Ishikawa (cell line): Measurements from ENCODE around the gene C9orf43.

Source experiments
- CEBPB ChIP-seq: IDR thresholded peaks from 2 replicates; pipeline ENCODE4 v1.6.1; 2012
- CREB1 ChIP-seq: IDR thresholded peaks from 2 replicates; pipeline ENCODE4 v1.6.1; 2012; ENCODE audit warnings: low read depth
- EGR1 ChIP-seq: IDR thresholded peaks from 2 replicates; pipeline ENCODE4 v1.6.1; 2012
- EP300 ChIP-seq: IDR thresholded peaks from 2 replicates; pipeline ENCODE4 v1.6.1; 2012; ENCODE audit warnings: borderline replicate concordance
- FOXM1 ChIP-seq: IDR thresholded peaks from 2 replicates; pipeline ENCODE4 v1.6.1; 2012; ENCODE audit warnings: low read depth, borderline replicate concordance
- MAX ChIP-seq: IDR thresholded peaks from 2 replicates; pipeline ENCODE4 v1.6.1; 2012
- NFIC ChIP-seq: IDR thresholded peaks from 2 replicates; pipeline ENCODE4 v1.6.1; 2012
- RAD21 ChIP-seq: IDR thresholded peaks from 2 replicates; pipeline ENCODE4 v1.6.1; 2012; ENCODE audit warnings: low read depth
- REST ChIP-seq: IDR thresholded peaks from 2 replicates; pipeline ENCODE4 v1.6.1; 2012; ENCODE audit warnings: low read depth, mild to moderate bottlenecking
- TAF1 ChIP-seq: IDR thresholded peaks from 2 replicates; pipeline ENCODE4 v1.6.1; 2012; ENCODE audit warnings: low read depth, mild to moderate bottlenecking
- TCF12 ChIP-seq: IDR thresholded peaks from 2 replicates; pipeline ENCODE4 v1.6.1; 2012; ENCODE audit warnings: low read depth
- TEAD4 ChIP-seq: IDR thresholded peaks from 2 replicates; pipeline ENCODE4 v1.6.1; 2012
- USF1 ChIP-seq: IDR thresholded peaks from 2 replicates; pipeline ENCODE4 v1.6.1; 2012
- YY1 ChIP-seq: IDR thresholded peaks from 2 replicates; pipeline ENCODE4 v1.6.1; 2012; ENCODE audit warnings: low read depth
- ZBTB7A ChIP-seq: IDR thresholded peaks from 2 replicates; pipeline ENCODE4 v1.6.1; 2012; ENCODE audit warnings: low read depth

Gene C9orf43

GRCh38 chr9:113398796-113399195 lies 11.8 kb upstream of the C9orf43 start:
- TF ChIP-seq EGR1 (no peak), MAX (no peak), CEBPB (no peak), CREB1 (no peak), YY1 (no peak), RAD21 (no peak), TAF1 (no peak), TCF12 (no peak), ZBTB7A (no peak), TEAD4 (no peak)

GRCh38 chr9:113399646-113400200 lies 10.8 kb upstream of the C9orf43 start:
- TF ChIP-seq EP300 (no peak), REST (no peak), FOXM1 (no peak), USF1 (no peak), NFIC (no peak), TCF12 (no peak), ZBTB7A (no peak), YY1 (no peak), EGR1 (no peak), TAF1 (no peak), CEBPB (no peak), RAD21 (no peak), TEAD4 (no peak), CREB1 (no peak), MAX (no peak)

GRCh38 chr9:113401027-113401792 lies 9.3 kb upstream of the C9orf43 start, which contains the start of gene ALAD:
Gene ALAD, minus strand, starts transcription at chr9:113401284. Its CDS starts 7,725 bp downstream, at chr9:113393559.
- no peak for TF ChIP-seq REST
- peak; percentile 29; the same call in 1 of the 2 replicates for TF ChIP-seq CREB1
- peak; percentile 30 for TF ChIP-seq EGR1
- peak; percentile 26; the same call in 1 of the 2 replicates for TF ChIP-seq TCF12
- peak; percentile 71 for TF ChIP-seq TAF1
- TF ChIP-seq MAX: peak; percentile 64; the same call in 1 of the 2 replicates
- TF ChIP-seq RAD21: peak; percentile 61
- TF ChIP-seq CEBPB: no peak

- TF ChIP-seq REST (no peak), RAD21 (no peak), MAX (no peak), TCF12 (no peak), TEAD4 (no peak), NFIC (no peak), YY1 (no peak), CREB1 (no peak), FOXM1 (no peak), EGR1 (no peak), USF1 (no peak), ZBTB7A (no peak), EP300 (no peak), TAF1 (no peak), CEBPB (no peak)
Observed at GRCh38 chr9:113403646-113404045, 6.9 kb upstream of the C9orf43 start.
